GM12892 (cell line): ENCODE data around the gene ELAC2.

Experiments used
- DNase-seq: peaks from one replicate; pipeline ENCODE4 v3.0.0; 2011; ENCODE audit not compliant: insufficient read length
- FAIRE-seq: peaks from 2 replicates; lab custom pipeline; 2011; peaks lifted over from hg19 to GRCh38; lab: Jason Lieb, UNC
- POLR2A ChIP-seq: IDR thresholded peaks from 2 replicates; pipeline ENCODE4 v1.6.1; 2011; ENCODE audit warnings: low read depth, low read length, control low read depth
- POLR2AphosphoS5 ChIP-seq: IDR thresholded peaks from 2 replicates; pipeline ENCODE4 v1.6.1; 2011; ENCODE audit warnings: low read depth, low read length, control low read depth
- TAF1 ChIP-seq: IDR thresholded peaks from 2 replicates; pipeline ENCODE4 v1.6.1; 2011; ENCODE audit warnings: low read depth, mild to moderate bottlenecking, control low read depth, low read length, borderline replicate concordance

ELAC2 gene

DNA sequence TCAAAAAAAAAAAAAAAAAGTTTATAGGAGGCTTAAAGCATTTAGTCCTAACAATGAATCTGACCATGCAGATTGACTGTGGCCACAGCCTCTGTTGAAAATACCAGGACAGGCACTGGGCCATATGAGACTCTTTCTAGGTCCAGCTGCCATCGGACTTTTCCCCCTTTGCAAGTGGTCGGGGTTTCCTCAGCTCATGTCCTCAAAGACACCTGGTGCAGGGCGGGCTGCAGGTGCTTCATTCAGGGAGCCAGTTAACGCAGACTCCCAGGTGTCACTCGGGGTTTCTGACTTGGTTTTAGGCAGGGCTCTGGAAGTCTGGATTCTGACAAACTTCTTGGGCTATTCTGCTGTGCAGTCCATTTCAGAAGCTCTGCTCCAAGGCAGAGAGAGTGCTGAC lies 20.9 kb downstream of the ELAC2 start:
- FAIRE-seq: no peak
- no peak for DNase-seq
- TF ChIP-seq TAF1 (no peak), POLR2A (no peak), POLR2AphosphoS5 (no peak)

GRCh38 chr17:12996357-12996756 lies 21.5 kb downstream of the ELAC2 start:
- no peak for FAIRE-seq
- TF ChIP-seq TAF1 (no peak), POLR2A (peak; percentile 33; the same call in 1 of the 2 replicates)
- DNase-seq: no peak

DNA sequence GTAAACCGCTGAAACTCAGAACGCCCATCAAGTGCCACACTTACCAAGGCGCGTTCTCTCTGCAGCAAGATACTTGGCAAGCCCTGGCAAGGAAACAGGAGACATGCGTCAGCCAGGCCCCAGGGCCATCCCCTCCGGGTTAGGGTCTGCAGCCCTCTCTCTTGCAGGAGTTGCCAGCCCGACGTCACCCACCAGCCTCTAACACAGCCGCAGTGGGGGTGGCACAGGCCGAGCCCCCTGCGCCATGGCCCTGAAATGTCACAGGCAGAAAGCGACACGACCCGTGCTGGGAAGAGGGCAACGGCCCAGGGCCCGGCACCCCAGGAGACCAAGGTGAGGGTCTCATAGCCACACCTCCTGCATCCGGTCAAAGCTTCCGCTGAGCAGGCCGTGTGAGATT lies 21.9 kb downstream of the ELAC2 start:
- TF ChIP-seq POLR2AphosphoS5: no peak
- no peak for TF ChIP-seq TAF1
- TF ChIP-seq POLR2A: no peak
- DNase-seq (no peak), FAIRE-seq (no peak)

DNA sequence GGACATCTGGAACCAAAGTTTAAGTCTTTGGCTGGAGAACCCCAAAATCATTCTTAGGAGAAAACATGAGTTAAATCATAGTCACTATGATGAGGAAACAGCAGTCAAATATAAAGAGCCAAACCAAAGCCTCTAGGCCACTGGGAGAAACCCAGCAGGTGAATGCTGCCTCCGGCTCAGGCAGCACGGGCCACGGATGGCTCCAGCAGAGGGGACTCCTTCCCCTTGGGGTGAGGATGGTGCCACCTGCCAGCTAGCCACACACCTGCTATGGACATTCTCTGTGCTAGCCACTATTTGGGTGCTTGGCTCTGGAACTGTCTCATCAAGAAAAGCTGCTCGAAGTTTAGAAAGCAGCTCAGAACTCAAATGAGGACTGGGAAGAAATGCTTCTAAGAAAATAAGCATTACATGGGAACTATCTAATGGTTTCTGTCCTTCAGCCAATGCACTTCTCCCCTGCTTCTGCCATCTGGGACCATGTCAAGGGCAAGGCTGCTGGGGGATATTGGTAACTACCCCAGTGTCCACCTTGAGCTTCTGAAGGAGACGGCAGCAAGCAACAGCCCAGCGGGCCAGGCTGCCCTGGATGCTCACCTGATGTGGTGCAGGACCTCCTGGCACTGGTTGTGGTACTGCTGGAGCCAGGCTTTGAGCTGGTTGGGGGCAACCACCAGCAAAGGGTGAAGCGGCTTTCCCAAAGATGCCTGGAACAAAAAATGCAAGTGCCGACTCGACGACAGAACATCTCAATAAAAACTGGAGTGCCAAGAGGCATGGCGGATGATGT lies 22.5 kb downstream of the ELAC2 start:
- FAIRE-seq: no peak
- TF ChIP-seq POLR2AphosphoS5 (no peak; the same call in 1 of the 2 replicates), POLR2A (no peak), TAF1 (no peak)
- DNase-seq: no peak

DNA sequence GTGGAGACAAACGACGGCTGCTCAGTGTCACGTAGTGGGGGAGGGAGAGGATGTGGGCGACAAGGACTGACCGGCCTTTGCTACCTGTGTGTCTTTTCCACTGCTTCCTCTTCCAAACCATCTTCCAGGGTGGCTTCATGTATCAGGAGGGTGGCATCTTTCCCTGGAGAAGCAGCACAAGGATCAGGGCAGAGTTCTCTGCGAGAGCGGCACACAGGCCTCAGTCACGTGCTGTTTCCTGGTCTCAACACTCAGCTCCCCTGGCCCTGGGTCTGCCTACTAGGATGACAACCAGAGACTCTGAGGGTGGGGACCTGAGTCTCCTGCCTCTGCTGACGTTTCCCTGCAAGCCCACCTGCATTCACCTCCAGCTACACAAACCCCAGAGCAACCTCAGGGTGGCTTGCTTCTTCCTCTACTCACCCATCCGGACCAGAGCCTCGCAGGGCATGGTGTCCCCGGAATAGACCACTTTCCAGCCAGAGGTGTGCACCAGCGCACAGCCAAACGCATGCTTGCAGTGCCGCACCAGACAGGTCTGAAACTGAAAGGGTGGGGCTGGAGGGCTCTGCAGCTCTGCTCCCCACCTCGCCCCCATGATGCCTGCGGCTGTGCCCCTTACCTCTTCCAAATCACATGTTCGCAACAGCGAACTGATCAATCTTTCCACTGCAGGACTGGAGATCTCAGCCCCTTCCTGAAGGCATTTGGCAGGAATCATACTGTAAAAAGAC lies 23.3 kb downstream of the ELAC2 start:
- no peak for FAIRE-seq
- TF ChIP-seq POLR2A: no peak
- TF ChIP-seq TAF1: no peak
- 0 out of 2 replicates have a peak, but pooled peaks have one; percentile 19 for TF ChIP-seq POLR2AphosphoS5
- DNase-seq: no peak

DNA sequence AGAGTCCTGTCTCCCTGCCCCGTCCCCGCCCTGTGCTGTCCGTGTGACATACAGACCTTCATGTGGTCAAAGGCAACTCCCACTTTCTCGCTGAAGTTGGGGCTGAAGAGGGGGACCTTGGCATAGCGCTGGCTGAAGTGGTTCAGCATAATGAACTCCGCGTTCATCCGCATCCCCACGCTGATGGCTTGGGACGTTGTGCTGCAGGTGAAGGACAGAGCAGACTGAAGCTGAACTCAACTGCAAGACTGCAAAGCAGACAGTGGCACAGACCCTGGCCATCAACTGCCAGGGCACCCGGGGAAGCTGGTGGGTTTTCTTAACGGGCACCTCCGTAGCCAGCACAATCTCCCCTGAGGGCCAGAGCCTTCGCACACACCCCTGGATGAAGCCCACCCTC lies 24.2 kb downstream of the ELAC2 start:
- FAIRE-seq: no peak
- TF ChIP-seq TAF1: no peak
- no peak for TF ChIP-seq POLR2A
- no peak for TF ChIP-seq POLR2AphosphoS5
- no peak for DNase-seq

- DNase-seq (no peak), FAIRE-seq (no peak)
Observed at GRCh38 chr17:12992676-12993075, 25.2 kb downstream of the ELAC2 start.

GRCh38 chr17:12990926-12991325 lies 26.9 kb downstream of the ELAC2 start:
- no peak; the same call in 1 of the 2 replicates for TF ChIP-seq POLR2AphosphoS5
- no peak for TF ChIP-seq POLR2A
- no peak for TF ChIP-seq TAF1
- FAIRE-seq: no peak
- DNase-seq: no peak

More at GRCh38 chr17:12992676-12993075, 25.2 kb downstream of the ELAC2 start:
- no peak for TF ChIP-seq TAF1
- TF ChIP-seq POLR2A: peak; percentile 14; the same call in 1 of the 2 replicates

- no peak for DNase-seq
- no peak for FAIRE-seq
- TF ChIP-seq TAF1 (no peak), POLR2A (peak; percentile 46; the same call in 1 of the 2 replicates), POLR2AphosphoS5 (no peak; the same call in 1 of the 2 replicates)
Observed at GRCh38 chr17:12990041-12990808, 27.6 kb downstream of the ELAC2 start.

GRCh38 chr17:12987120-12987519 lies 30.7 kb downstream of the ELAC2 start:
- no peak for FAIRE-seq
- TF ChIP-seq TAF1 (no peak), POLR2A (no peak), POLR2AphosphoS5 (no peak)
- no peak for DNase-seq
